ENCODE results near the gene SRD5A1.

SRD5A1 gene

GRCh38 chr5:6723122-6723815 is 90.0 kb downstream of the SRD5A1 start:
- no peaks in the 10 kb centered on the region for H3K36me3 ChIP-seq
- peaks cover 0 to 93% (median 61%) of the 10 kb centered on the region in 4 donors for H3K4me1 ChIP-seq
- H3K4me3 ChIP-seq = no peak overlapping the region
- TF ChIP-seq CTCF (IDR thresholded peaks at IDR 0.05) = no peak
- intact Hi-C loops (cut with DNase I; ENCODE audit: low total_unique reads) = no loop called here
- DNase-seq = peak in 1 of 2 donors; percentile 41
- no peaks in the 10 kb centered on the region for H3K27me3 ChIP-seq
- no peaks in the 10 kb centered on the region for H3K9me3 ChIP-seq
- H3K27ac ChIP-seq = no peak overlapping the region

GRCh38 chr5:6723816-6724300 is 90.6 kb downstream of the SRD5A1 start:
- H3K36me3 ChIP-seq = no peaks in the 10 kb centered on the region
- H3K27me3 ChIP-seq = no peaks in the 10 kb centered on the region
- no peak for TF ChIP-seq CTCF (IDR thresholded peaks at IDR 0.05)
- no peak overlapping the region for H3K27ac ChIP-seq
- intact Hi-C loops (cut with DNase I; ENCODE audit: low total_unique reads) = no loop called here
- DNase-seq = no peak
- H3K4me1 ChIP-seq = peaks cover 0 to 93% (median 60%) of the 10 kb centered on the region in 4 donors
- H3K4me3 ChIP-seq = no peak overlapping the region
- no peaks in the 10 kb centered on the region for H3K9me3 ChIP-seq

Measured in tibial artery (tissue), 4 donors.